H1 (cell line): ENCODE measurements around the gene NUDT3. TPM values are rescaled to one million over a fixed set of nuclear protein-coding genes. Genes with fewer than 3 reads are reported as not detected.
A peak's percentile ranks its signal among the peaks of the same experiment; 100 is the strongest.

Experiments used
- CTCF ChIA-PET: fragments of 300-600 bp; sonication (Branson Sonifier 250); formaldehyde crosslinking; loops from one replicate; lab custom pipeline; 2021; ENCODE audit not compliant: partially characterized antibody; lab: Charles Lee
- POLR2A ChIA-PET: fragments of 300-600 bp; sonication (Branson Sonifier 250); formaldehyde crosslinking; loops from one replicate; lab custom pipeline; 2021; ENCODE audit warnings: inconsistent platforms; ENCODE audit not compliant: partially characterized antibody; lab: Charles Lee
- DNase-seq, 2 experiments: peaks; one replicate each; pipeline versions ENCODE4 v3.0.0 to v3.0.0-alpha.2; 2010 to 2022; ENCODE audit warnings: low spot score in 2 of 2, low read depth in 1 of 2, mixed read lengths in 1 of 2
- FAIRE-seq: peaks from 2 replicates; lab custom pipeline; 2011; peaks lifted over from hg19 to GRCh38; lab: Jason Lieb, UNC
- H2AFZ ChIP-seq: 2 replicates; pipeline ENCODE4 v1.8.1; 2012; ENCODE audit warnings: low read length, inconsistent platforms
- H2AK5ac ChIP-seq: 2 replicates; pipeline ENCODE4 v1.6.1; 2013; ENCODE audit warnings: low read depth, low read length
- H2BK120ac ChIP-seq: replicated peaks from 2 replicates; pipeline ENCODE3; 2013; ENCODE audit warnings: low read depth, low read length, inconsistent platforms
- H2BK12ac ChIP-seq: 2 replicates; pipeline ENCODE4 v1.6.1; 2013; ENCODE audit warnings: low read depth, low read length
- H2BK15ac ChIP-seq: 2 replicates; pipeline ENCODE4 v1.6.1; 2013; ENCODE audit warnings: low read length
- H2BK20ac ChIP-seq: 2 replicates; pipeline ENCODE4 v1.6.1; 2013; ENCODE audit warnings: low read length
- H2BK5ac ChIP-seq: 2 replicates; pipeline ENCODE4 v1.6.1; 2013; ENCODE audit warnings: low read depth, low read length
- H3K14ac ChIP-seq: 2 replicates; pipeline ENCODE4 v1.6.1; 2013; ENCODE audit warnings: inconsistent platforms; ENCODE audit not compliant: insufficient read length
- H3K18ac ChIP-seq: 2 replicates; pipeline ENCODE4 v1.6.1; 2013; ENCODE audit warnings: low read length; ENCODE audit errors: extremely low read depth
- H3K23ac ChIP-seq: 2 replicates; pipeline ENCODE4 v1.6.1; 2013; ENCODE audit warnings: inconsistent platforms; ENCODE audit not compliant: insufficient read length
- H3K23me2 ChIP-seq: 2 replicates; pipeline ENCODE4 v1.6.1; 2013; ENCODE audit warnings: low read depth, low read length
- H3K27ac ChIP-seq: 2 replicates; pipeline ENCODE4 v1.6.1; 2011; ENCODE audit warnings: low read depth, low read length, inconsistent platforms
- H3K27me3 ChIP-seq, 4 experiments: replicated peaks in 1 of 4; 1 replicate in 1 of 4; 2 replicates in 3 of 4; pipeline versions ENCODE4 v1.6.1 to v1.8.1; 2011 to 2013; ENCODE audit warnings: low read length in 3 of 4, mild to moderate bottlenecking in 3 of 4, inconsistent platforms in 2 of 4, mixed read lengths in 2 of 4, moderate library complexity in 1 of 4; ENCODE audit not compliant: control insufficient read depth in 3 of 4, insufficient read depth in 3 of 4; ENCODE audit errors: extremely low read depth in 1 of 4
- H3K36me3 ChIP-seq, 4 experiments: 2 replicates each; pipeline versions ENCODE4 v1.6.1 to v1.8.1; 2011 to 2013; ENCODE audit warnings: mild to moderate bottlenecking in 4 of 4, low read length in 3 of 4, moderate library complexity in 2 of 4, control low read depth in 1 of 4, inconsistent platforms in 1 of 4; ENCODE audit not compliant: insufficient read depth in 4 of 4, control insufficient read depth in 2 of 4
- H3K4ac ChIP-seq: replicated peaks from 2 replicates; pipeline ENCODE3; 2013; ENCODE audit warnings: low read length, low read depth, mixed read lengths, inconsistent platforms; ENCODE audit not compliant: insufficient read length
- H3K4me1 ChIP-seq, 4 experiments: replicated peaks in 1 of 4; 1 replicate in 1 of 4; 2 replicates in 3 of 4; pipeline versions ENCODE4 v1.6.1 to v1.8.1; 2011 to 2013; ENCODE audit warnings: low read length in 3 of 4, inconsistent platforms in 2 of 4, mixed read lengths in 1 of 4; ENCODE audit not compliant: insufficient read depth in 4 of 4, control insufficient read depth in 3 of 4
- H3K4me2 ChIP-seq, 2 experiments: 2 replicates each; pipeline versions ENCODE4 v1.6.1 to v1.8.1; 2011 to 2013; ENCODE audit warnings: low read depth in 2 of 2, low read length in 2 of 2, control low read depth in 1 of 2, inconsistent platforms in 1 of 2, mild to moderate bottlenecking in 1 of 2; ENCODE audit not compliant: insufficient read depth in 1 of 2
- H3K4me3 ChIP-seq, 4 experiments: fragments of 200-600, 300-600 bp in 1 of 4; sonication (generic), shearing (Covaris generic), sonication (Bioruptor Twin) in 1 of 4; 2 replicates each; pipeline versions ENCODE4 v1.5.1 to v1.8.1; 2011 to 2016; ENCODE audit warnings: low read length in 4 of 4, low read depth in 3 of 4, control low read depth in 2 of 4, inconsistent platforms in 2 of 4, mild to moderate bottlenecking in 2 of 4, mixed read lengths in 1 of 4, moderate library complexity in 1 of 4; ENCODE audit not compliant: insufficient read depth in 2 of 4; ENCODE audit errors: extremely low read depth in 1 of 4
- H3K56ac ChIP-seq: replicated peaks from 2 replicates; pipeline ENCODE3; 2013; ENCODE audit warnings: low read depth, mild to moderate bottlenecking, mixed read lengths, low read length, inconsistent platforms; ENCODE audit not compliant: insufficient read length
- H3K79me1 ChIP-seq: 2 replicates; pipeline ENCODE4 v1.6.1; 2013; ENCODE audit warnings: low read depth, low read length, control low read depth
- H3K79me2 ChIP-seq, 2 experiments: 2 replicates each; pipeline versions ENCODE4 v1.6.1 to v1.8.1; 2012 to 2013; ENCODE audit warnings: low read length in 2 of 2, mild to moderate bottlenecking in 2 of 2, inconsistent platforms in 1 of 2; ENCODE audit not compliant: insufficient read depth in 2 of 2, control insufficient read depth in 1 of 2
- H3K9ac ChIP-seq, 4 experiments: replicated peaks in 1 of 4; 1 replicate in 1 of 4; 2 replicates in 3 of 4; pipeline versions ENCODE4 v1.6.1 to v1.8.1; 2011 to 2013; ENCODE audit warnings: low read depth in 3 of 4, low read length in 3 of 4, control low read depth in 2 of 4, mild to moderate bottlenecking in 2 of 4, moderate library complexity in 2 of 4, inconsistent platforms in 1 of 4; ENCODE audit errors: extremely low read depth in 1 of 4
- H3K9me3 ChIP-seq, 2 experiments: 2 replicates each; pipeline versions ENCODE4 v1.6.1 to v1.8.1; 2012 to 2013; ENCODE audit warnings: mild to moderate bottlenecking in 2 of 2, moderate library complexity in 2 of 2, control low read depth in 1 of 2, inconsistent platforms in 1 of 2, low read depth in 1 of 2, low read length in 1 of 2, mixed read lengths in 1 of 2; ENCODE audit not compliant: insufficient read depth in 2 of 2
- H4K20me1 ChIP-seq, 2 experiments: replicated peaks in 1 of 2; 2 replicates each; pipeline versions ENCODE3 to v1.8.1; 2011 to 2013; ENCODE audit warnings: inconsistent platforms in 2 of 2, low read length in 2 of 2, mild to moderate bottlenecking in 1 of 2; ENCODE audit not compliant: insufficient read depth in 2 of 2, control insufficient read depth in 1 of 2
- H4K5ac ChIP-seq: 2 replicates; pipeline ENCODE4 v1.6.1; 2013; ENCODE audit warnings: low read length, low read depth, mixed read lengths, inconsistent platforms; ENCODE audit not compliant: insufficient read length
- H4K8ac ChIP-seq: 2 replicates; pipeline ENCODE4 v1.8.0; 2013; ENCODE audit warnings: mild to moderate bottlenecking, moderate library complexity, low read length, inconsistent platforms; ENCODE audit not compliant: insufficient read depth; ENCODE audit errors: extremely low read depth
- H4K91ac ChIP-seq: replicated peaks from 2 replicates; pipeline ENCODE3; 2013; ENCODE audit warnings: low read length, mixed read lengths, inconsistent platforms; ENCODE audit not compliant: insufficient read length
- ATF2 ChIP-seq: IDR thresholded peaks from 2 replicates; pipeline ENCODE4 v1.6.1; 2012; ENCODE audit warnings: low read length, inconsistent platforms
- BRCA1 ChIP-seq: IDR thresholded peaks from 2 replicates; pipeline ENCODE4 v1.6.1; 2012; ENCODE audit warnings: low read depth, low read length, improper control_type of control experiment
- JUND ChIP-seq: IDR thresholded peaks from 2 replicates; pipeline ENCODE4 v1.6.1; 2011; ENCODE audit warnings: mild to moderate bottlenecking, improper control_type of control experiment, low read length
- MAFK ChIP-seq: IDR thresholded peaks from 2 replicates; pipeline ENCODE4 v1.6.1; 2012; ENCODE audit warnings: low read depth, mild to moderate bottlenecking, improper control_type of control experiment, low read length
- WGBS, 2 experiments: shearing (Covaris generic) in 1 of 2; methylation state at CpG; one replicate each; pipeline versions ENCODE4 v1.1.6 to v1.1.7; 2013 to 2015; ENCODE audit warnings: low lambda C conversion rate in 2 of 2, mixed read lengths in 2 of 2, inconsistent platforms in 1 of 2, low coverage in 1 of 2, missing lambda C conversion rate in 1 of 2; ENCODE audit not compliant: insufficient replicate concordance in 2 of 2, insufficient coverage in 1 of 2, insufficient read length in 1 of 2; ENCODE audit errors: extremely low coverage in 1 of 2, missing lambda C conversion rate in 1 of 2; 5-methylcytosine and 5-hydroxymethylcytosine counted together
- polyA plus RNA-seq, 7 experiments: library from polyadenylated mRNA; depleted of rRNA in 3 of 7; stranded (reverse) in 5 of 7; unstranded in 2 of 7; fragments of >200 nt in 5 of 7; fragments of 200-250 nt in 2 of 7; gene quantifications; 1 replicate in 5 of 7; 2 replicates in 1 of 7; 4 replicates in 1 of 7; pipeline versions ENCODE4 v1.2.1 to v1.2.3, GENCODE V29; 2011 to 2013; ENCODE audit warnings: missing spikeins in 2 of 7, mixed read lengths in 2 of 7
- total RNA-seq: library from RNA; stranded (reverse); fragmentation: NEBNext Ultra II Directional; extraction: Animal tissue kit (Norgen Biotek cat#: 25700); gene quantifications from 2 replicates; pipeline ENCODE4 v1.2.1, GENCODE V29; 2021

Gene NUDT3
- total and polyA plus RNA-seq, 2 of the 8 experiments (the other 6 are each of a cell fraction or from before 2014, with no cell fraction given), result 14.1 to 36.9 TPM

- TF ChIP-seq ATF2 (no peak), BRCA1 (no peak), MAFK (0 out of 2 replicates have a peak, but pooled peaks have one; percentile 1), JUND (no peak)
Observed at GRCh38 chr6:34338811-34339210, 53.7 kb downstream of the NUDT3 start.

More at GRCh38 chr6:34338811-34339210, 53.7 kb downstream of the NUDT3 start:
- no peak overlapping the region for H3K56ac ChIP-seq
- H4K20me1 ChIP-seq, result peaks cover 0 to 5% of the 10 kb centered on the region in 2 experiments
- peaks cover 3 to 17% of the 10 kb centered on the region in 2 experiments; a peak in 1 of 4 replicates for H3K79me2 ChIP-seq
- no peak overlapping the region for H2BK15ac ChIP-seq
- H2BK12ac ChIP-seq, result no peak overlapping the region
- H4K8ac ChIP-seq, result no peak overlapping the region
- no peaks in the 10 kb centered on the region for H3K27me3 ChIP-seq
- CTCF ChIA-PET, result interaction anchor here (0.6 to 2.0 kb wide), 3 partner anchors 12 to 59 kb away, joined by 3 to 7 read pairs (median 3); no protein-coding TSS in a partner anchor
- no peak overlapping the region for H2AFZ ChIP-seq
- no peak overlapping the region for H2BK120ac ChIP-seq
- H3K4me1 ChIP-seq, result no peaks in the 10 kb centered on the region
- no peak for FAIRE-seq
- H3K4ac ChIP-seq, result no peak overlapping the region
- no peak overlapping the region for H3K14ac ChIP-seq
- no peaks in the 10 kb centered on the region; the same call in 1 of the 2 replicates for H3K79me1 ChIP-seq
- no peak overlapping the region for H2BK5ac ChIP-seq
- no peak overlapping the region for H3K4me3 ChIP-seq
- H3K9ac ChIP-seq, result no peak overlapping the region
- no peaks in the 10 kb centered on the region for H3K23me2 ChIP-seq
- no peak overlapping the region for H3K23ac ChIP-seq
- POLR2A ChIA-PET, result interaction anchor here (1.1 to 2.0 kb wide), 5 partner anchors 77 to 105 kb away, joined by 3 to 8 read pairs (median 5); partner anchors contain the start of gene SMIM29
- no peak overlapping the region for H4K5ac ChIP-seq
- peaks cover 0 to 4% (median 3%) of the 10 kb centered on the region in 4 experiments; a peak in 3 of 8 replicates for H3K36me3 ChIP-seq
- no peaks in the 10 kb centered on the region for H3K9me3 ChIP-seq
- no peak overlapping the region for H3K4me2 ChIP-seq
- WGBS, 2 experiments, result 100% methylated on average over 1 of the region's 1 CpG; no CpG with 5 or more reads in 1 of the 2 experiments
- no peak for DNase-seq
- no peak overlapping the region for H2BK20ac ChIP-seq
- H3K27ac ChIP-seq, result no peak overlapping the region
- no peak overlapping the region for H4K91ac ChIP-seq
- no peak overlapping the region for H3K18ac ChIP-seq
- H2AK5ac ChIP-seq, result no peak overlapping the region
